Lung (tissue), 12 donors: ENCODE data around the gene SCN5A. TPM values are rescaled to one million over a fixed set of nuclear protein-coding genes. Genes with fewer than 3 reads are reported as not detected.
A peak's percentile ranks its signal among the peaks of the same experiment; 100 is the strongest.

Experiments
- ATAC-seq: fragments of 200-7000 bp; cut with Tn5 transposase; one replicate; pipeline ENCODE4 v1.9.1; 2020; ENCODE audit warnings: moderate number of reproducible peaks; ENCODE audit not compliant: insufficient read depth, low FRiP score
- DNase-seq, 3 donors: peaks; one replicate each; pipeline ENCODE4 v3.0.0-alpha.2; 2013 to 2017
- H3K27ac ChIP-seq, 2 donors: one replicate each; pipeline ENCODE4 v1.5.1; 2013; ENCODE audit warnings: mild to moderate bottlenecking in 2 of 2, moderate library complexity in 2 of 2, control low read depth in 1 of 2, inconsistent platforms in 1 of 2, low read depth in 1 of 2, low read length in 1 of 2
- H3K27me3 ChIP-seq, 3 donors: one replicate each; pipeline ENCODE4 v1.5.1; 2013; ENCODE audit warnings: low read length in 2 of 3; ENCODE audit not compliant: control insufficient read depth in 3 of 3, insufficient read depth in 3 of 3
- H3K36me3 ChIP-seq, 4 donors: one replicate each; pipeline ENCODE4 v1.5.1; 2013; ENCODE audit warnings: low read length in 4 of 4, mild to moderate bottlenecking in 1 of 4, moderate library complexity in 1 of 4; ENCODE audit not compliant: control insufficient read depth in 4 of 4, insufficient read depth in 4 of 4
- H3K4me1 ChIP-seq, 5 donors: one replicate each; pipeline ENCODE4 v1.5.1; 2013; ENCODE audit warnings: low read length in 5 of 5, mild to moderate bottlenecking in 2 of 5, moderate library complexity in 1 of 5; ENCODE audit not compliant: control insufficient read depth in 5 of 5, insufficient read depth in 5 of 5
- H3K4me3 ChIP-seq: one replicate; pipeline ENCODE4 v1.5.1; 2013; ENCODE audit warnings: mild to moderate bottlenecking, control low read depth, moderate library complexity
- H3K9ac ChIP-seq, 2 donors: one replicate each; pipeline ENCODE4 v1.5.1; 2013; ENCODE audit warnings: low read length in 2 of 2, control low read depth in 1 of 2; ENCODE audit not compliant: insufficient read depth in 1 of 2
- H3K9me3 ChIP-seq, 4 donors: one replicate each; pipeline ENCODE4 v1.5.1; 2013; ENCODE audit warnings: low read length in 3 of 4, mild to moderate bottlenecking in 1 of 4, moderate library complexity in 1 of 4; ENCODE audit not compliant: control insufficient read depth in 4 of 4, insufficient read depth in 3 of 4
- WGBS, 2 donors: extraction: QIAGEN DNeasy Blood & Tissue Kit; methylation state at CpG; one replicate each; pipeline ENCODE4 v1.1.7; 2013; 5-methylcytosine and 5-hydroxymethylcytosine counted together
- polyA plus RNA-seq, 2 donors: library from polyadenylated mRNA; stranded (reverse); fragments of 200-250 nt; gene quantifications; one replicate each; pipeline ENCODE4 v1.2.1, GENCODE V29; 2013
- total RNA-seq, 2 donors: library from RNA; depleted of rRNA in 1 of 2; stranded (reverse); fragments of >200 nt in 1 of 2; gene quantifications; one replicate each; pipeline ENCODE4 v1.2.1, GENCODE V29; 2014 to 2021
- TF ChIP-seq, protein P1 (sequence below): IDR thresholded peaks from 2 replicates; pipeline ENCODE4 v1.5.1; 2012; ENCODE audit warnings: mild to moderate bottlenecking; ENCODE audit errors: control extremely low read depth, extremely low read depth
- donor health status: control.
- donor health status: control.
- donor health status: Bipolar disorder and iron deficiency.
- donor health status: healthy.
- donor health status: DM: yes; HTN: yes; CAD: no.

The SCN5A gene
- total and polyA plus RNA-seq, 4 donors: 0.02 to 2.5 (median 0.37) TPM

DNA sequence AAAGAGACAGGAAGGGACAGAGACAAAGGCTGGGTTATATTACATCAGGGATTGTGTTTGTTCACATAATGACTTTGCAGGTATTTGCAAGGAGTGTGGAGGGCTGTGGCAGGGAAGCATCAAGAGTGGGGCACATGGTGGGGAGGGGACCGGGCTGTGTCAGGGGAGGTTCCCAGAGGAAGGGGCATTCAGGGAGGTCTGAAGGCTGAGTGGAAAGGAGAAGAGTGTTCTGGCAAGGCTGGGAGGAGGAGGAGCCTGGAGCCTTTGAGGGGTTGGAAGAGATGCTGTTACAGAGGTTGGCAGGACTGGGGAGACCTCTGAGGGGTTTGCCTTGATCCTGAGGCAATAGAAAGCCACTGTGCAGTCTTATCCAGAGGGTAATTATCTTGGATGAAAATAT lies 103.9 kb downstream of the SCN5A start:
- no peak for DNase-seq
- 82 to 88% methylated on average over 1 of the region's 1 CpG for WGBS, 2 donors
- H3K4me3 ChIP-seq: no peak overlapping the region
- no peaks in the 10 kb centered on the region for H3K27me3 ChIP-seq
- peak overlapping the region in 1 of 2 donors; percentile 81 for H3K27ac ChIP-seq
- peaks cover 0 to 2% (median 0%) of the 10 kb centered on the region in 4 donors for H3K9me3 ChIP-seq
- H3K9ac ChIP-seq: no peak overlapping the region
- ATAC-seq: no peak
- peaks cover 0 to 6% (median 0%) of the 10 kb centered on the region in 5 donors for H3K4me1 ChIP-seq
- TF ChIP-seq, protein P1, sequence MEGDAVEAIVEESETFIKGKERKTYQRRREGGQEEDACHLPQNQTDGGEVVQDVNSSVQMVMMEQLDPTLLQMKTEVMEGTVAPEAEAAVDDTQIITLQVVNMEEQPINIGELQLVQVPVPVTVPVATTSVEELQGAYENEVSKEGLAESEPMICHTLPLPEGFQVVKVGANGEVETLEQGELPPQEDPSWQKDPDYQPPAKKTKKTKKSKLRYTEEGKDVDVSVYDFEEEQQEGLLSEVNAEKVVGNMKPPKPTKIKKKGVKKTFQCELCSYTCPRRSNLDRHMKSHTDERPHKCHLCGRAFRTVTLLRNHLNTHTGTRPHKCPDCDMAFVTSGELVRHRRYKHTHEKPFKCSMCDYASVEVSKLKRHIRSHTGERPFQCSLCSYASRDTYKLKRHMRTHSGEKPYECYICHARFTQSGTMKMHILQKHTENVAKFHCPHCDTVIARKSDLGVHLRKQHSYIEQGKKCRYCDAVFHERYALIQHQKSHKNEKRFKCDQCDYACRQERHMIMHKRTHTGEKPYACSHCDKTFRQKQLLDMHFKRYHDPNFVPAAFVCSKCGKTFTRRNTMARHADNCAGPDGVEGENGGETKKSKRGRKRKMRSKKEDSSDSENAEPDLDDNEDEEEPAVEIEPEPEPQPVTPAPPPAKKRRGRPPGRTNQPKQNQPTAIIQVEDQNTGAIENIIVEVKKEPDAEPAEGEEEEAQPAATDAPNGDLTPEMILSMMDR: no peak
- no peaks in the 10 kb centered on the region for H3K36me3 ChIP-seq

DNA sequence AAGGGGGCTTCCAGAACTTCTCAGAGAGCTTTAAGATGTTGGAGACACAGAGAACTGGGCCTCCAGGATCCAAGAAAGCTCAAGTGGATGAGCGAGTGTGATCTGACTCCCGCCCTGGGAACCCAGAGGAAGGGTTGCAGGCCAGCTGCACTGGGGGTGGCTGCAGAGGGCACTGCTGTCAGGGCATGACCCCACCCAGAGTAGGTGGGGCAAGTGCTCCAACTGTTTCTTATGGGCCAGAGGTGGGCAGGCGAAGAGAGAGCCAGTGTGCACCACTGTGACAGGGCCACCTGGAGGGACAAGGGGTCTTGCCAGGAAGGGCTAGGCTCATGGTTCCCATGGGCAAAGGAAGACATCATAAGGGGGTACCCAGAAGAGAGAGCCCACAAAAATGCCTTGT lies 104.6 kb downstream of the SCN5A start:
- H3K9me3 ChIP-seq: no peaks in the 10 kb centered on the region
- no peak for DNase-seq
- no peaks in the 10 kb centered on the region for H3K27me3 ChIP-seq
- 93 to 100% methylated on average over 3 of the region's 3 CpGs for WGBS, 2 donors
- peak overlapping the region in 1 of 2 donors; percentile 81 for H3K27ac ChIP-seq
- H3K4me1 ChIP-seq: peaks cover 0 to 6% (median 0%) of the 10 kb centered on the region in 5 donors
- no peak overlapping the region for H3K9ac ChIP-seq
- no peak for ATAC-seq
- no peaks in the 10 kb centered on the region for H3K36me3 ChIP-seq
- H3K4me3 ChIP-seq: no peak overlapping the region
- TF ChIP-seq, protein P1: no peak

DNA sequence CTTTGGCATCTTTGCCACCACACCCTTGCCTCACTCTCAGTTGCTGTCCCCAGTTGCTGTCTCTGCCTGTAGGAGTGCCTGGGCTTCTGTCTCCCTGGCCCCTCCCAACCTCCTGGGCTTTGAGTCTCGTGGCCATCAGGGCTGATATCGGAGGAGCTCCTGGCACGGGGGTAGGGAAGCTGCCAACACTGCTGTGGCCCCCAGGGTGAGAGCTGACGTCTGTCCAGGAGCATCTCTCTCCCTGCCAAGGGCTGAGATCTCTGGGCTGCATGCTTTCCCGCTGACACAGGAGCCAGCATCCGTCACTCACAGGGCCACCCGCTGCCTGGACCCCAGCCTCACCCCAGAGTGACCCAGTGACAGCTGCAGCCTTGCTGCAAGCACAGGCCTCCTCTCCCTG lies 105.9 kb downstream of the SCN5A start:
- peak overlapping the region in 1 of 2 donors; percentile 89 for H3K27ac ChIP-seq
- H3K27me3 ChIP-seq: no peaks in the 10 kb centered on the region
- TF ChIP-seq, protein P1: no peak
- H3K36me3 ChIP-seq: no peaks in the 10 kb centered on the region
- WGBS, 2 donors: 68 to 78% methylated on average over 7 of the region's 7 CpGs
- no peak overlapping the region for H3K9ac ChIP-seq
- ATAC-seq (no peak), DNase-seq (peak in 1 of 3 donors; percentile 15)
- H3K9me3 ChIP-seq: no peaks in the 10 kb centered on the region
- no peak overlapping the region for H3K4me3 ChIP-seq
- peaks cover 0 to 10% (median 0%) of the 10 kb centered on the region in 5 donors for H3K4me1 ChIP-seq
